HEK293 (cell line): ENCODE measurements around the gene TPBGL.

Source experiments
- CTCF ChIA-PET: fragments of 350-600 bp; formaldehyde crosslinking; extraction: SDS; loops from one replicate; lab custom pipeline; 2021; ENCODE audit warnings: antibody characterized with exemption; lab: Yijun Ruan, JAX
- POLR2A ChIA-PET: fragments of 300-600 bp; formaldehyde crosslinking; extraction: SDS; loops from one replicate; lab custom pipeline; 2020; ENCODE audit warnings: antibody characterized with exemption, inconsistent platforms; lab: Yijun Ruan, JAX
- H3K27ac ChIP-seq: fragments of 200-500 bp; sonication (Bioruptor generic); 2 replicates; pipeline ENCODE4 v1.5.1; 2014; ENCODE audit warnings: low read depth, low read length, control low read depth, inconsistent platforms; ENCODE audit errors: extremely low read depth
- H3K36me3 ChIP-seq, 2 experiments: fragments of 200-500 bp in 1 of 2; sonication (Bioruptor generic) in 1 of 2; 1 replicate in 1 of 2; 2 replicates in 1 of 2; pipeline ENCODE4 v1.5.1; 2014 to 2017; ENCODE audit warnings: inconsistent platforms in 2 of 2, low read length in 2 of 2; ENCODE audit not compliant: control insufficient read depth in 2 of 2, insufficient read depth in 1 of 2
- H3K4me1 ChIP-seq: fragments of 200-500 bp; sonication (Bioruptor generic); 2 replicates; pipeline ENCODE4 v1.5.1; 2014; ENCODE audit warnings: mild to moderate bottlenecking, low read length, inconsistent platforms; ENCODE audit not compliant: control insufficient read depth, insufficient read depth
- H3K4me3 ChIP-seq: 2 replicates; pipeline ENCODE4 v1.5.1; 2011; ENCODE audit warnings: low read depth, mild to moderate bottlenecking, control low read depth, low read length, moderate library complexity
- H3K9me3 ChIP-seq: fragments of 200-500 bp; sonication (Bioruptor generic); 2 replicates; pipeline ENCODE4 v1.5.1; 2014; ENCODE audit warnings: low read depth, low read length, inconsistent platforms; ENCODE audit not compliant: control insufficient read depth, insufficient read depth
- GLI2 ChIP-seq: fragments of 450-650 bp; formaldehyde crosslinking; IDR thresholded peaks from 2 replicates; pipeline ENCODE4; 2017; ENCODE audit warnings: missing biosample characterization, missing genetic modification characterization, low read depth, borderline replicate concordance
- GLIS1 ChIP-seq: fragments of 450-650 bp; formaldehyde crosslinking; IDR thresholded peaks from 2 replicates; pipeline ENCODE4 v1.5.1; 2016; ENCODE audit warnings: missing biosample characterization, missing genetic modification characterization
- SCRT1 ChIP-seq: fragments of 450-650 bp; formaldehyde crosslinking; IDR thresholded peaks from 2 replicates; pipeline ENCODE4 v1.5.1; 2016; ENCODE audit warnings: missing biosample characterization, missing genetic modification characterization, borderline replicate concordance
- SP7 ChIP-seq: fragments of 450-650 bp; formaldehyde crosslinking; IDR thresholded peaks from 2 replicates; pipeline ENCODE4 v1.5.1; 2016; ENCODE audit warnings: missing biosample characterization, missing genetic modification characterization
- ZBTB17 ChIP-seq: fragments of 450-650 bp; formaldehyde crosslinking; IDR thresholded peaks from 2 replicates; pipeline ENCODE4 v1.5.1; 2016; ENCODE audit warnings: missing biosample characterization, missing genetic modification characterization
- ZBTB8A ChIP-seq: fragments of 450-650 bp; formaldehyde crosslinking; IDR thresholded peaks from 2 replicates; pipeline ENCODE4 v1.5.1; 2016; ENCODE audit warnings: missing biosample characterization, missing genetic modification characterization
- ZNF121 ChIP-seq: fragments of 450-650 bp; formaldehyde crosslinking; IDR thresholded peaks from 2 replicates; pipeline ENCODE4 v1.5.1; 2016; ENCODE audit warnings: missing biosample characterization, missing genetic modification characterization
- ZNF155 ChIP-seq: fragments of 450-650 bp; formaldehyde crosslinking; IDR thresholded peaks from 2 replicates; pipeline ENCODE4 v1.5.1; 2016; ENCODE audit warnings: missing biosample characterization, missing genetic modification characterization
- ZNF214 ChIP-seq: fragments of 450-650 bp; formaldehyde crosslinking; IDR thresholded peaks from 2 replicates; pipeline ENCODE4 v1.5.1; 2017; ENCODE audit warnings: missing biosample characterization, mild to moderate bottlenecking, missing genetic modification characterization, borderline replicate concordance
- ZNF248 ChIP-seq: fragments of 450-650 bp; formaldehyde crosslinking; IDR thresholded peaks from 2 replicates; pipeline ENCODE4 v1.5.1; 2017; ENCODE audit warnings: missing biosample characterization, missing genetic modification characterization
- ZNF280C ChIP-seq: fragments of 450-650 bp; formaldehyde crosslinking; IDR thresholded peaks from 2 replicates; pipeline ENCODE4 v1.5.1; 2016; ENCODE audit warnings: missing biosample characterization, missing genetic modification characterization
- ZNF292 ChIP-seq: fragments of 450-650 bp; formaldehyde crosslinking; IDR thresholded peaks from 2 replicates; pipeline ENCODE4 v1.5.1; 2016; ENCODE audit warnings: low read depth, missing biosample characterization, missing genetic modification characterization, borderline replicate concordance
- ZNF350 ChIP-seq: fragments of 450-650 bp; formaldehyde crosslinking; IDR thresholded peaks from 2 replicates; pipeline ENCODE4 v1.5.0; 2017; ENCODE audit warnings: missing biosample characterization, mild to moderate bottlenecking, missing genetic modification characterization
- ZNF510 ChIP-seq: fragments of 450-650 bp; formaldehyde crosslinking; IDR thresholded peaks from 2 replicates; pipeline ENCODE4 v1.5.1; 2018; ENCODE audit warnings: mild to moderate bottlenecking, missing genetic modification characterization, missing biosample characterization; ENCODE audit not compliant: insufficient replicate concordance
- ZNF548 ChIP-seq: fragments of 450-650 bp; formaldehyde crosslinking; IDR thresholded peaks from 2 replicates; pipeline ENCODE4 v1.5.1; 2016; ENCODE audit warnings: missing biosample characterization, missing genetic modification characterization
- ZNF555 ChIP-seq: fragments of 450-650 bp; formaldehyde crosslinking; conservative IDR thresholded peaks from 2 replicates; pipeline ENCODE4 v1.5.1; 2017; ENCODE audit warnings: missing biosample characterization, mild to moderate bottlenecking, missing genetic modification characterization, inconsistent platforms
- ZNF560 ChIP-seq: fragments of 450-650 bp; formaldehyde crosslinking; IDR thresholded peaks from 2 replicates; pipeline ENCODE4 v1.5.1; 2017; ENCODE audit warnings: missing biosample characterization, missing genetic modification characterization, borderline replicate concordance
- ZNF571 ChIP-seq: fragments of 450-650 bp; formaldehyde crosslinking; IDR thresholded peaks from 2 replicates; pipeline ENCODE4 v1.5.0; 2017; ENCODE audit warnings: missing biosample characterization, missing genetic modification characterization
- ZNF639 ChIP-seq: fragments of 450-650 bp; formaldehyde crosslinking; IDR thresholded peaks from 2 replicates; pipeline ENCODE4 v1.5.1; 2016; ENCODE audit warnings: missing biosample characterization, missing genetic modification characterization
- ZNF670 ChIP-seq: fragments of 450-650 bp; formaldehyde crosslinking; IDR thresholded peaks from 2 replicates; pipeline ENCODE4 v1.5.1; 2016; ENCODE audit warnings: missing biosample characterization, missing genetic modification characterization, low read depth
- ZNF707 ChIP-seq: fragments of 450-650 bp; formaldehyde crosslinking; IDR thresholded peaks from 2 replicates; pipeline ENCODE4 v1.5.1; 2016; ENCODE audit warnings: missing biosample characterization, missing genetic modification characterization
- ZSCAN16 ChIP-seq: fragments of 450-650 bp; formaldehyde crosslinking; IDR thresholded peaks from 2 replicates; pipeline ENCODE4 v1.5.1; 2016; ENCODE audit warnings: missing biosample characterization, missing genetic modification characterization
- ZSCAN30 ChIP-seq: fragments of 450-650 bp; IDR thresholded peaks from 2 replicates; pipeline ENCODE4 v1.5.1; 2018; ENCODE audit warnings: missing biosample characterization, mild to moderate bottlenecking, missing genetic modification characterization, moderate library complexity
- TF ChIP-seq, protein P1 (sequence below): fragments of 450-650 bp; formaldehyde crosslinking; IDR thresholded peaks from 2 replicates; pipeline ENCODE4 v1.5.1; 2017; ENCODE audit warnings: missing biosample characterization, missing genetic modification characterization
- TF ChIP-seq, protein P2 (sequence below): fragments of 450-650 bp; formaldehyde crosslinking; IDR thresholded peaks from 2 replicates; pipeline ENCODE4 v1.5.0; 2017; ENCODE audit warnings: missing biosample characterization, missing genetic modification characterization, borderline replicate concordance

Gene TPBGL

DNA sequence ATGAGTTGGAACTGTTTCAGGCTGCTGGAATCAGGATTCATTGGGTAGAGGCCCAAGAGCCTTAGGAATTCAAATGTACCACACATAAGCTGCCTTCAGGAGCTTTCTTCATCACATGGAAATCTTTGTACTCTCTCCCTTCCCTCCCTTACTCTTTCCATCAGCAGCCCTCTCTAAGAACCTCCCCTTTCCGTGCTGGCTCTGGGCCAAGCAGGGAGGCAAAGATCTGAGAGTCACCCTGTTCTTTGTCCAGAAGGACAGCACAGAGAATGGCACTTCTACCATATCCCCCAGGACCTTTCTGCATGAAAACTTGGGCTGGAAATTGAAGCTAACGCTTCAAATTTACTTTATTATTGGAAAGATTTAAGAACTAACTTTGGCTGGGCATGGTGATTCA lies 20.7 kb upstream of the TPBGL start (continued):
- TF ChIP-seq, protein P1, sequence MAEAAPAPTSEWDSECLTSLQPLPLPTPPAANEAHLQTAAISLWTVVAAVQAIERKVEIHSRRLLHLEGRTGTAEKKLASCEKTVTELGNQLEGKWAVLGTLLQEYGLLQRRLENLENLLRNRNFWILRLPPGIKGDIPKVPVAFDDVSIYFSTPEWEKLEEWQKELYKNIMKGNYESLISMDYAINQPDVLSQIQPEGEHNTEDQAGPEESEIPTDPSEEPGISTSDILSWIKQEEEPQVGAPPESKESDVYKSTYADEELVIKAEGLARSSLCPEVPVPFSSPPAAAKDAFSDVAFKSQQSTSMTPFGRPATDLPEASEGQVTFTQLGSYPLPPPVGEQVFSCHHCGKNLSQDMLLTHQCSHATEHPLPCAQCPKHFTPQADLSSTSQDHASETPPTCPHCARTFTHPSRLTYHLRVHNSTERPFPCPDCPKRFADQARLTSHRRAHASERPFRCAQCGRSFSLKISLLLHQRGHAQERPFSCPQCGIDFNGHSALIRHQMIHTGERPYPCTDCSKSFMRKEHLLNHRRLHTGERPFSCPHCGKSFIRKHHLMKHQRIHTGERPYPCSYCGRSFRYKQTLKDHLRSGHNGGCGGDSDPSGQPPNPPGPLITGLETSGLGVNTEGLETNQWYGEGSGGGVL (tag by site-specific recombination), result 0 out of 2 replicates have a peak, but pooled peaks have one; percentile 16

DNA sequence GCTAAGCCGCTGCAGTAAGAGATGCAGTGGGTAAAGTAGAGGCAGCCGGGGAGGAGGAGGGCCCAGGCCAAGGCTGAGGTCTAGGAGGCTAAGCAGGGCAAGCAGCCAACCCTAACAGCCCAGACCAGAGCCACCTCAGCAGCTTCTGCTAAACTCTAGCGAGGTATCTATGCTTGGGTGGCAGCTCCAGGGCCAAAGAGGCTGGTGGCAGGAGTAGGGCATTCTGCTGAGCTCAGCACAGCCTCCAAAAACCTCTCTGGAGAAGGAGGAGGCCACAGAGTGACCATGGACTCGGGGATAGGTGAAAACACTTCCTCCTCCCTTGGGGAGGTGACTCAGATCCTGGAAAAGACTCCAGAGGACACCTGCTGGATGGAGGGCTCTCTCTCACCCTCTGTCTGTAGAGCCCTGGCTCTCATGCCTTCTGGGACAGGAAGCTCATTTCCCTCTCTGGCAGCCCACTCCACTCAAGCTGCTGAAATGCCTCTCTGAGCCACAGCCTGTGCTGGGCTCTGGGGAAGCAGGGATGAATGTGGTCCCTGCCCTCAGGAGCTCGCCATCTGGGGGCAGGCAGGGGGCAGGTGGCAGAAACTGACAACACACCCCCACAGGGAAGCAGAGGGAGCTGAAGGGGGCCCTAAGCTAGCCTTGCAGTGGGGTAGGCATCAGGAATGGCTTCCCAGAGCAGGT lies 16.5 kb upstream of the TPBGL start:
- POLR2A ChIA-PET, result no interaction called here
- H3K4me1 ChIP-seq, result no peaks in the 10 kb centered on the region
- H3K36me3 ChIP-seq, result no peaks in the 10 kb centered on the region
- no peak overlapping the region for H3K4me3 ChIP-seq
- H3K27ac ChIP-seq, result no peak overlapping the region
- H3K9me3 ChIP-seq, result no peaks in the 10 kb centered on the region
- CTCF ChIA-PET, result interaction anchor here (0.8 to 3.4 kb wide), 8 partner anchors 9 to 192 kb away, joined by 3 to 13 read pairs (median 4); partner anchors contain the start of gene TPBGL
- TF ChIP-seq GLIS1 (tag by site-specific recombination) (no peak), ZNF670 (tag by site-specific recombination) (no peak), ZBTB17 (no peak), ZNF280C (no peak), ZNF248 (tag by site-specific recombination) (no peak), ZSCAN30 (tag by site-specific recombination) (no peak), ZNF510 (tag by site-specific recombination) (no peak), ZNF350 (no peak), ZSCAN16 (tag by site-specific recombination) (no peak), SP7 (tag by site-specific recombination) (no peak), GLI2 (tag by site-specific recombination) (no peak), ZNF560 (tag by site-specific recombination) (no peak), ZNF121 (no peak), ZNF214 (tag by site-specific recombination) (no peak)
- TF ChIP-seq, protein P2, sequence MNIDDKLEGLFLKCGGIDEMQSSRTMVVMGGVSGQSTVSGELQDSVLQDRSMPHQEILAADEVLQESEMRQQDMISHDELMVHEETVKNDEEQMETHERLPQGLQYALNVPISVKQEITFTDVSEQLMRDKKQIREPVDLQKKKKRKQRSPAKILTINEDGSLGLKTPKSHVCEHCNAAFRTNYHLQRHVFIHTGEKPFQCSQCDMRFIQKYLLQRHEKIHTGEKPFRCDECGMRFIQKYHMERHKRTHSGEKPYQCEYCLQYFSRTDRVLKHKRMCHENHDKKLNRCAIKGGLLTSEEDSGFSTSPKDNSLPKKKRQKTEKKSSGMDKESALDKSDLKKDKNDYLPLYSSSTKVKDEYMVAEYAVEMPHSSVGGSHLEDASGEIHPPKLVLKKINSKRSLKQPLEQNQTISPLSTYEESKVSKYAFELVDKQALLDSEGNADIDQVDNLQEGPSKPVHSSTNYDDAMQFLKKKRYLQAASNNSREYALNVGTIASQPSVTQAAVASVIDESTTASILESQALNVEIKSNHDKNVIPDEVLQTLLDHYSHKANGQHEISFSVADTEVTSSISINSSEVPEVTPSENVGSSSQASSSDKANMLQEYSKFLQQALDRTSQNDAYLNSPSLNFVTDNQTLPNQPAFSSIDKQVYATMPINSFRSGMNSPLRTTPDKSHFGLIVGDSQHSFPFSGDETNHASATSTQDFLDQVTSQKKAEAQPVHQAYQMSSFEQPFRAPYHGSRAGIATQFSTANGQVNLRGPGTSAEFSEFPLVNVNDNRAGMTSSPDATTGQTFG, result no peak

GRCh38 chr11:75225794-75226193 lies 14.8 kb upstream of the TPBGL start:
- H3K36me3 ChIP-seq, result no peaks in the 10 kb centered on the region
- no peaks in the 10 kb centered on the region for H3K9me3 ChIP-seq
- POLR2A ChIA-PET, result no interaction called here
- H3K4me3 ChIP-seq, result no peak overlapping the region
- no peak overlapping the region for H3K27ac ChIP-seq
- no peaks in the 10 kb centered on the region for H3K4me1 ChIP-seq
- CTCF ChIA-PET, result interaction anchor here (0.6 to 2.9 kb wide), 6 partner anchors 11 to 85 kb away, joined by 3 to 12 read pairs (median 4); partner anchors contain the start of gene TPBGL
- TF ChIP-seq ZNF707 (tag by site-specific recombination) (no peak), ZBTB8A (tag by site-specific recombination) (no peak), ZNF548 (tag by site-specific recombination) (no peak), ZNF571 (no peak), ZNF639 (tag by site-specific recombination) (no peak), SCRT1 (no peak), ZNF155 (tag by site-specific recombination) (no peak), ZNF292 (tag by site-specific recombination) (no peak), ZNF555 (tag by site-specific recombination) (no peak)
